ENCODE measurements around the gene ADGRA1.
"Not testable (repeated sequence)": the region's sequence is repeated elsewhere in the genome, so short reads cannot be mapped to it uniquely, and the experiment has no call there.

ADGRA1 gene

GRCh38 chr10:133169173-133169947 lies 81.6 kb downstream of the ADGRA1 start:
- no peak for TF ChIP-seq CTCF (conservative IDR thresholded peaks at IDR 0.05; ENCODE audit: low read depth, low read length)
- no peak for DNase-seq (ENCODE audit: low read depth)
- H3K4me3 ChIP-seq (ENCODE audit: low read length) = no peak overlapping the region

- no peak for TF ChIP-seq CTCF (conservative IDR thresholded peaks at IDR 0.05; ENCODE audit: low read depth, low read length)
- H3K4me3 ChIP-seq (ENCODE audit: low read length) = no peak overlapping the region
- no peak for DNase-seq (ENCODE audit: low read depth)
Measured at GRCh38 chr10:133170092-133170491, 82.4 kb downstream of the ADGRA1 start.

- no peak for DNase-seq (ENCODE audit: low read depth)
- H3K4me3 ChIP-seq (ENCODE audit: low read length) = no peak overlapping the region
- TF ChIP-seq CTCF (conservative IDR thresholded peaks at IDR 0.05; ENCODE audit: low read depth, low read length) = no peak
Measured at GRCh38 chr10:133173860-133174640, 86.3 kb downstream of the ADGRA1 start.

GRCh38 chr10:133174689-133175263 lies 87.1 kb downstream of the ADGRA1 start:
- no peak for TF ChIP-seq CTCF (conservative IDR thresholded peaks at IDR 0.05; ENCODE audit: low read depth, low read length)
- H3K4me3 ChIP-seq (ENCODE audit: low read length) = no peak overlapping the region
- no peak for DNase-seq (ENCODE audit: low read depth)

GRCh38 chr10:133175624-133176023 lies 87.9 kb downstream of the ADGRA1 start:
- H3K4me3 ChIP-seq (ENCODE audit: low read length); DNase-seq (ENCODE audit: low read depth): not testable (repeated sequence)

GRCh38 chr10:133176546-133176945 lies 88.8 kb downstream of the ADGRA1 start:
- no peak overlapping the region for H3K4me3 ChIP-seq (ENCODE audit: low read length)
- no peak for TF ChIP-seq CTCF (conservative IDR thresholded peaks at IDR 0.05; ENCODE audit: low read depth, low read length)
- no peak for DNase-seq (ENCODE audit: low read depth)

GRCh38 chr10:133177380-133178157 lies 89.8 kb downstream of the ADGRA1 start:
- H3K4me3 ChIP-seq (ENCODE audit: low read length) = no peak overlapping the region
- no peak for DNase-seq (ENCODE audit: low read depth)
- no peak for TF ChIP-seq CTCF (conservative IDR thresholded peaks at IDR 0.05; ENCODE audit: low read depth, low read length)
